Measurements from ENCODE around the gene GGTLC1.
"Not testable (repeated sequence)": the region's sequence is repeated elsewhere in the genome, so short reads cannot be mapped to it uniquely, and the experiment has no call there.

Gene GGTLC1

GRCh38 chr20:23988561-23988960 is at the start of gene GGTLC1:
GGTLC1 (minus strand) TSS chr20:23988779; CDS start chr20:23986611, 2,168 bp downstream.
- DNase-seq (ENCODE audit: low spot score) = no peak

GRCh38 chr20:24034820-24035219 is 46.2 kb upstream of the GGTLC1 start:
- DNase-seq (ENCODE audit: low spot score) = no peak

- no peak for DNase-seq (ENCODE audit: low spot score)
Measured at GRCh38 chr20:24033565-24033964, 45.0 kb upstream of the GGTLC1 start.

GRCh38 chr20:24033151-24033550 is 44.6 kb upstream of the GGTLC1 start:
- no peak for DNase-seq (ENCODE audit: low spot score)

- no peak for DNase-seq (ENCODE audit: low spot score)
Measured at GRCh38 chr20:24032400-24032898, 43.9 kb upstream of the GGTLC1 start.

GRCh38 chr20:24027229-24027628 is 38.6 kb upstream of the GGTLC1 start:
- peak; percentile 92 for DNase-seq (ENCODE audit: low spot score)

GRCh38 chr20:24022621-24023180 is 34.1 kb upstream of the GGTLC1 start:
- no peak for DNase-seq (ENCODE audit: low spot score)

- no peak for DNase-seq (ENCODE audit: low spot score)
Measured at GRCh38 chr20:24018796-24019195, 30.2 kb upstream of the GGTLC1 start.

- DNase-seq (ENCODE audit: low spot score) = peak; percentile 90
Measured at GRCh38 chr20:24017458-24017755, 28.8 kb upstream of the GGTLC1 start.

- no peak for DNase-seq (ENCODE audit: low spot score)
Measured at GRCh38 chr20:24016607-24017457, 28.3 kb upstream of the GGTLC1 start.

- DNase-seq (ENCODE audit: low spot score) = no peak
Measured at GRCh38 chr20:24013953-24014352, 25.4 kb upstream of the GGTLC1 start.

- no peak for DNase-seq (ENCODE audit: low spot score)
Measured at GRCh38 chr20:24011282-24011681, 22.7 kb upstream of the GGTLC1 start.

- DNase-seq (ENCODE audit: low spot score) = no peak
Measured at GRCh38 chr20:24007758-24008157, 19.2 kb upstream of the GGTLC1 start.

GRCh38 chr20:24007073-24007595 is 18.6 kb upstream of the GGTLC1 start:
- no peak for DNase-seq (ENCODE audit: low spot score)

GRCh38 chr20:24006626-24007025 is 18.0 kb upstream of the GGTLC1 start:
- no peak for DNase-seq (ENCODE audit: low spot score)

- no peak for DNase-seq (ENCODE audit: low spot score)
Measured at GRCh38 chr20:24004471-24004870, 15.9 kb upstream of the GGTLC1 start.

- DNase-seq (ENCODE audit: low spot score) = no peak
Measured at GRCh38 chr20:24002896-24003295, 14.3 kb upstream of the GGTLC1 start.

GRCh38 chr20:24001712-24002405 is 13.3 kb upstream of the GGTLC1 start:
- DNase-seq (ENCODE audit: low spot score) = no peak

GRCh38 chr20:23998844-23999243 is 10.3 kb upstream of the GGTLC1 start:
- DNase-seq (ENCODE audit: low spot score) = no peak

- no peak for DNase-seq (ENCODE audit: low spot score)
Measured at GRCh38 chr20:23998392-23998791, 9.8 kb upstream of the GGTLC1 start.

- DNase-seq (ENCODE audit: low spot score) = peak; percentile 38
Measured at GRCh38 chr20:23995905-23996666, 7.5 kb upstream of the GGTLC1 start.

GRCh38 chr20:23995291-23995690 is 6.7 kb upstream of the GGTLC1 start:
- not testable (repeated sequence) for DNase-seq (ENCODE audit: low spot score)

Data from kidney capillary endothelial cell (primary cell).